Measurements from ENCODE around the gene PI16.
"Not testable (repeated sequence)": the region's sequence is repeated elsewhere in the genome, so short reads cannot be mapped to it uniquely, and the experiment has no call there.

PI16 gene

GRCh38 chr6:36929607-36930006, 24.9 kb upstream of the PI16 start:
- DNase-seq: no peak

- no peak for DNase-seq
Observed at GRCh38 chr6:36930483-36930882, 24.1 kb upstream of the PI16 start.

- no peak for DNase-seq
Observed at GRCh38 chr6:36933102-36933501, 21.4 kb upstream of the PI16 start.

- DNase-seq: no peak
Observed at GRCh38 chr6:36933519-36933918, 21.0 kb upstream of the PI16 start.

GRCh38 chr6:36934901-36935300, 19.6 kb upstream of the PI16 start:
- no peak for DNase-seq

- DNase-seq: no peak
Observed at GRCh38 chr6:36936824-36937223, 17.7 kb upstream of the PI16 start.

- no peak for DNase-seq
Observed at GRCh38 chr6:36937896-36938295, 16.6 kb upstream of the PI16 start.

GRCh38 chr6:36938536-36938935, 16.0 kb upstream of the PI16 start:
- no peak for DNase-seq

GRCh38 chr6:36939005-36939404, 15.5 kb upstream of the PI16 start:
- not testable (repeated sequence) for DNase-seq

- DNase-seq: no peak
Observed at GRCh38 chr6:36940027-36940426, 14.5 kb upstream of the PI16 start.

- not testable (repeated sequence) for DNase-seq
Observed at GRCh38 chr6:36941561-36941960, 13.0 kb upstream of the PI16 start.

GRCh38 chr6:36942329-36942728, 12.2 kb upstream of the PI16 start:
- DNase-seq: not testable (repeated sequence)

GRCh38 chr6:36944650-36945049, 9.9 kb upstream of the PI16 start:
- no peak for DNase-seq

- no peak for DNase-seq
Observed at GRCh38 chr6:36945301-36945700, 9.2 kb upstream of the PI16 start.

GRCh38 chr6:36946526-36946925, 8.0 kb upstream of the PI16 start:
- DNase-seq: no peak

- no peak for DNase-seq
Observed at GRCh38 chr6:36947570-36948351, 6.8 kb upstream of the PI16 start.

GRCh38 chr6:36949076-36949475, 5.5 kb upstream of the PI16 start:
- not testable (repeated sequence) for DNase-seq

- no peak for DNase-seq
Observed at GRCh38 chr6:36949636-36950035, 4.9 kb upstream of the PI16 start.

GRCh38 chr6:36953931-36954261, 642 bp upstream of the PI16 start:
- no peak for DNase-seq

- no peak for DNase-seq
Observed at GRCh38 chr6:36955136-36955535, 598 bp downstream of the PI16 start.

GRCh38 chr6:36955671-36956445, 1.3 kb downstream of the PI16 start:
- DNase-seq: no peak

GRCh38 chr6:36956446-36956820, 1.9 kb downstream of the PI16 start:
- no peak for DNase-seq

- no peak for DNase-seq
Observed at GRCh38 chr6:36957773-36958271, 3.3 kb downstream of the PI16 start.

Data from activated CD4-positive, alpha-beta T cell treated with anti-CD3 and anti-CD28 coated beads for 1 hour (primary cell).